HG03025 (cell line): ENCODE data around the gene SHOC1.
"Not testable (repeated sequence)": the region's sequence is repeated elsewhere in the genome, so short reads cannot be mapped to it uniquely, and the experiment has no call there.

ENCODE experiments used
- ATAC-seq: cut with Tn5 transposase; IDR thresholded peaks from one replicate; pipeline ENCODE4 v1.9.1; 2021; ENCODE audit warnings: mild to moderate bottlenecking, moderate library complexity; ENCODE audit not compliant: unreplicated experiment, low FRiP score

The SHOC1 gene

DNA sequence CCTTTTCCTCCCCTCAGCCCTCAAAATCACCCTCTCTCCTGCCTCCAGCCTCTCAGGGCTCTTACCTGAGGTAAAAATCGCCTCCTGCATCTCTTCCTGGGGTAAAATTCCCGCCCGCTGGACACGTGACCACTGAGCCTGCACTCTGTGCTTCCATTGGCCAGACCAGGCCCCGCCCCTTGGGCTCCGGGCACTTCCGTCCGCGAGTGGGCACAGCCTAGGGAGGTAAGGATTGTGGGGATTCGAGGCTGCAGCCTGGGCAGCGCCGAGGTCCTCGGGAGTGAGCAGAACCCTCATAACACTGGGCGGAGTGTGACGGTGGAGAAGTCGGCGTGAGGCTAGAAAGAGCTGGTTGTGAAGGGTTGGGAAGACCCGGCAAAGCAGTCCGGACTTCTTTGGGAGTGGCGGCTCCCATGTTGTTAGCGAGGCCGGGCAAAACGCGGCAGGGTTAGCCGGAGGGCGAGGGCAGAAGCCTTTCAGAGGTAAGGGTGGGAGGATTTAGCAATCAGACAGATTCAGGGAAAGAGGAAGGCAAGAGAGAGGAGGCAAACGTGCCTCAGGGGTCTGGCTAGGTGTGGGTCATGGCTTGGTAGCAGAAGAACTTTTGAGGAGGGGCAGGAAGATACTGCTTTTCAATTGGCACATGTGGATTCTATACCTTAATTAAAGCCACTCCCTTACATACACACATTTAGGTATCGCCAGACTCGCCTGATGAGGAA is at the start of gene SHOC1:
Gene SHOC1 (minus strand): TSS at position 103 of the 722 bp plus-strand sequence. CDS start 3,519 bp downstream, outside the sequence.
- ATAC-seq: no peak

DNA sequence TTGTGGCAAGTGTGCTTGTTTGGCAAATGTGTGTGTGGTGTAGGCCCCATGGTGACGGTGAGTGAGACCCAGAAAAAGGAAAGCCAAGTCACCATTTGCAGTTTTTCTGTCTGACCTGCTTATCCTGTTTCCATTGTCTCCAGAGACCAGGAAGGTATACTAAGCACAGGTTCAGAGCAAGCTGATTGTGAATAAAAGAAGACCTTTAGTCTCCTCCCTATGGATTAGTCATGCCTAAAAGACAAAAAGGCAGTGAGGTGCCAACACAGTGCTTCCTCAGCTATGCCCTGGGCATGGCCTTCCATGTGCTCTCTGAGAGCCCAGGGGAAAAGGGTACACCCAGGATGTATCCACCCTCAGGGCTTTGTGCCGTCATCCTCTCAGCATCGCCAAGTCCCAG is 49.2 kb upstream of the SHOC1 start:
- ATAC-seq: no peak

DNA sequence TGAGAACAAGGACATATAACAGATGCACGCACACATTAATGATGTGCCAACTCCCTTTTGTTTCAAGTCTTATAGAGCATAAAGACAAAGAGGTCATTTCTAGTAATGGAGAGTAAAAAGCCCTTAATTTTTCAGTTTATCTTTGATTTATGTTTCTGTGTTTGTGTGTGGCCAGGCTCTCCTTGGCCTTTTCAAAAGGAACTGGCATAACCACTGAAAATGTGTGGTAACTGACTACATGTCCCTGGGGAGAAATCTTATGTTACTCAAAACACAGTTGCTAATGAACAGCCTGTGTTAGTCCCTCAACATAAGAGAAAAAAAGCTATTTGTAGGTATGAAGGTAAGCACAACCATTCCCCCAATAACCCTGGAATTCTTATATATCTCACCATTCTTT is 47.6 kb upstream of the SHOC1 start:
- ATAC-seq: no peak

DNA sequence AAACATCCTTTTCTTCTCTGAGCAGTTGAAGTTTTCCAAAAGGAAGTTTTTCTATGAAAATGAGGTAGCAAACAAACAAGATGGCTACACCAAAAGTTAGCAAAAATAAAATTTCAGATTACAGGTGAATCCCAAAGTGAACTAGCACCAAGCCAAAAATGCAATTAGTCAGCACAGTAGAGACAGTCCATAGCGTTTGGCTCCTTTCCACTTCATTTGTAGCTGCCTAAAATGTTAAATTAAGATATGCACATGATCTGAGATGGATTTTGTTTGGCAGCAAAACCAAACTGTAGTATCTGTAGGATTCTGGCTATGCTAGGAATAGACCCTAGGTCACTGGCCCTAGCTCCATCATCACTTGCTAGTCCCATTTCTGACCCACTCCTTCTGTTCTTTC is 45.7 kb upstream of the SHOC1 start:
- ATAC-seq: no peak

DNA sequence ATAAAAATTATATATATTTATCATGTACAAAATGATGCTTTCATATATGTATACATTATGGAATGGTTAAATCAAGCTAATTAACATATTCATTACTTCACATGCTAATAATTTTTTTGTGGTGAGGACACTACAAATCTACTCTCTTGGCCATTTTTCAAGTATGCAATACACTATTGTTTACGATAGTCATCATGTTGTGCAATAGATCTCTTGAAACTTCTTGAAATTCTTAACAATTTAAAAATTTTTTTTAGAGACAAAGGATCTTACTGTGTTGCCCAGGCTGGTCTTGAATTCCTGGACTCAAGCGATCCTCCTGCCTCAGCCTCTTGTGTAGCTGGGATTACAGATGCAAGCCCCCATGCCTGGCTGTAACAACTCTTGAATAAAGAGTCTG is 45.2 kb upstream of the SHOC1 start:
- ATAC-seq: no peak

DNA sequence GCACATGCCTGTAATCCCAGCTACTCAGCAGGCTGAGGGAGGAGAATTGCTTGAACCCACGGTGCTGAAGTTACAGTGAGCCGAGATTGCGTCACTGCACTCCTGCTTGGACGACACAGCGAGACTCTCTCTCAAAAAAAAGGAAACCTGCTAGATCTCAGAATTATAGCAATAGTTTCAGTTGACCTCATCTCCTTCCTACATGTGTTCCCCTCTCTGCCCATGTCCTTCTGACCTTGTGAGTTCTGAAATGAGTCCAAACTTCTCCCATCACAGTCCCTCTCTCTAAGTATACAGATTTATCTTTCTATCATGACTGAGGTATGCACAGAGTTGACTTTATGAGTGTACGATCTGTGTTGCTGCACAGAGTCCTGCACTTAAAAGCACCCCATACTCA is 44.6 kb upstream of the SHOC1 start:
- no peak for ATAC-seq

DNA sequence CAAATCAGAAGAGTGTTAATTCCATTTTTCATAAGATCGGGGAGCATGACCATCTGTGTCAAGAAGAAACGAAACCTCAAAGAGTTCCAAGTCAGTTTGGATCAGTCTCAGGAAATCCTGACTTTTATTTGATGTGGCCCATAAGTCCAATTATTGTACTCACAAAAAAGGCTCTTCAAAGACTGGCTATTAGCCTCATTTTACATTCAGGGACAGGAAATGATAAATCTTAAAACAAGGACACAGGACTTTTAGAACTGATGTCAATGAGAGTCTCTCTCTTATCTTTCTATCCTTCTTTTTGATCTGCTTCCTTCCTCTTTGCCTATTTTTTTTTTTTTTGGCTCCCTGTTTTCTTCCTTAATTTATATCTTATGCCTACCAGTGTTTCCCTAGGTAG is 43.7 kb upstream of the SHOC1 start:
- ATAC-seq: no peak

DNA sequence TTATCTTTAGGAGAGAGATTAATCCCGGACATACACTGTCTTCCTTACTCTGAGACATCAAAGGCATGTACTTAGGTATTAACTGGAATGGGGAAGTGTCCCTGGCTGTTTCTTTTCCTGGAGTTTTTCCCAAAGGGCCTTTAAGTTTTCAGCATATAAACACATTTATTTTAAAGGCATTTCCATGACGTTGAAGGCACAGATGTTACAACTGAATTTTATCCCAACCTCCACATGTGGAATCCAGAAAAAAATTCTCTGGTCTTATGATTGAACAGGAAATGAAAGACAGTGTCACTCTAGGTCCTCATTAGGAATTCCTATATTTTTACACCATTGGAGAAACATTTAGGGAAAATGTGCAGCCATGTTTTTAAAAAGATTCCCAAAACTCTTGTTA is 41.6 kb upstream of the SHOC1 start:
- no peak for ATAC-seq

DNA sequence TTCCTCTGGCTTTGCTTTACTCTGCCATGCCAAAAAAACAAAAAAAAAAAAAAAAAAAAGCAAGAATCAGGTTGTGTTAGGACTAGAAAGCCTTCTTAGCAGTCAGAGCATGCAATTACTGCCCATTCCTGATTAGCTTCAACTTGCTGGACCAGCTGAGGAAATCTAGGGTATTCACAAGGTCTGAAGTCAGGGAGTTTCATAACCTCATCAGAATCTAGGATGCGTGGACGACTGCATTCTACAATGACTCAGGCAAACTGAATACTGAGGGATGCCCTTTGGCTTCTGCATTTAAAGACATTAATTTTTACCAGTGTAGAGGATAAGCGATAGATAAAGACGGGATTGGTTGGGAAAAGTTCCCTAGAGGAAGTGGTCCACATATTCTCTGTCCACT is 39.2 kb upstream of the SHOC1 start:
- ATAC-seq: no peak

DNA sequence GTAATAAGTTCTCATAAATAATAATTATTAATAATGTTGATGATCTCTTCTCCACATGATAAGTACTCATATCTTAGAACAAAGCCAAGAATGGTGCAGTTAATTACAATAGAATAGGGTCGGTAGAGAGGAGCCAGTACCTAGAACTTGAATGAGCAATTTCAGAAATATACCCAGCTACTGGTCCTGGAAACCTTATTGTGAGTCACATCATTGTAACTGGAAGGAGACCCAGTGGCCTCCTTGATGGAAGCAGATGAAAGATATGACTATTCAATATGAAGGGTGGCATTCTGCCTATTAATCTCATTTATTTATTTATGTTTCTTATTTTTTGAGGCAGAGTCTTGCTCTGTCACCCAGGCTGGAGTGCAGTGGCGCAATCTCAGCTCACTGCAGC is 37.7 kb upstream of the SHOC1 start:
- no peak for ATAC-seq

DNA sequence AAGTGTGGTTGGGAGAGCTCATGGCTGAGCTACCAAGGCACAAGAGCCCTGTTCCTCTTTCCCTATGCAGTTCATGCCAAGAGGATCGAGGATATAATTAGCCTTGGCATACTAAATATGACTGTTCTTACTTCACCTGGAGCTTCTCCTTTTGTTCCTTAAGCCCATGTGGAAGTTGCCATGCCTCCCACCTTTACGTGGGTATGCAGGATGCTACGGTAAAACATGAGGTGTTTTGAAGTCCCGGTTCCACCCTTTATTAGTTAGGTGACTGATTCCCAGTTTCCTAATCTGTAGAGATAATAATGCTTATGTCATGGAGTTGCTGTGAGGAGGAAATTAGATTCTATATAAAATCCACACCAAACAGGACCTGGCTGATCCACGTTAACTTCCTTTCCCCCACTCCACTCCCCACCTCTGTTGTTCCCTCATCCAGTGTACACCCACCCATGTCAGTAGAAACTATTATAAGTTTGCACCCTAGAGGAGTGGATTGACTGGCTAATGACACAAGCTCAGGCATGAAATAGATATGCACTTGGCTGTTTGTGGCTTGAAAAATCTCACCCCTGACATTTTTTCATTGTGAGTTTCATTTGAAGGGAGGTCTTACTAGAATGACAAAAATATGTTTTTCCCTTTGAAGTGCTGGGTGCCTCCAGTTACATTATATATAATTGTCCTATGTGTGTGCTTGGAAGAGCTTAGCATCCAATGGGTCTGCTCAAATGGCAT is 36.8 kb upstream of the SHOC1 start:
- ATAC-seq: no peak

DNA sequence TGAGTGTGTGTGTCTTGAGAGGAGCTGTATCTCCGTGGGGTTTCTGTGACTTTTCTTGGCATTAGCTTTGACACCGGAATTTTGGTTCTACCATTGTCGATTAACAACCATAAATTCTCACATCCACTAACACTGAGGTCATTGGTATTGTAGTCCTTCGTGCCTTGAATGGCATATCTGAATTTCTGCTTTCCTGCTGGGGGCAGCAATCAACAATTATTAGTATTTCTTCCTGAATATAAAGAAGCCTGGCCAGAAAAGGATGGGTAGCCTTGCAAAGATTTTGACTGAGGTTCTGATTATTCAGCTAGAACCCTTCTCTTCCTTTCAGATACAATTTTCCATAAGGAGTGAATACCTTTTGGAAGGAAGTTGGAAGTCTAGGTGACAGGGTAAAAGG is 33.5 kb upstream of the SHOC1 start:
- no peak for ATAC-seq

DNA sequence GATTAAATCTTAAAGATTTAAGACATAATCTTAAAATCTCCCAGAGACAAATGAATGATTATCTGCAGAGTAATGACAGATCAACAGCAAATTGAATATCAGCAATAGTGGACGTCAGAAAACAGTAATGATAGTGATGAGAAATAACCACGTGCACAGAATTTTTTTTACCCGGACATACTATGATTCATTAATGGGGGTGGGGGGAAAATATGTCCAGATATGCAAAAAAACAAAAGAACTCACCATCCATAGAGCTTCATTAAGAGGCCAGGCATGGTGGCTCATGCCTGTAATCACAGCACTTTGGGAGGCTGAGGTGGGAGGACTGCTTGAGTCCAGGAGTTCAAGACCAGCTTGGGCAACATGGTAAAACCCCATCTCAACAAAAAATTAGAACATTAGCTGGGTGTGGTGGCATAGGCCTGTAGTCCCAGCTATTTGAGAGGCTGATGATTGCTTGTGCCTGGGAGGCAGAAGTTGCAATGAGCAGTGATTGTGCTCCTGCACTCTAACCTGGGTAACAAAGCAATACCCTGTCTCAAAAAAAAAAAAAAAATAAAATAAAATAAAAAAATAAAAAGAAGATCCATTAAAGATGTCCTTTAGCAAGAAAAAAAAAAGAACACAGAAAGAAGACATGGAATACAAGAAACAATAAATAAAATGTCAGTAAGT is 30.9 kb upstream of the SHOC1 start:
- no peak for ATAC-seq

DNA sequence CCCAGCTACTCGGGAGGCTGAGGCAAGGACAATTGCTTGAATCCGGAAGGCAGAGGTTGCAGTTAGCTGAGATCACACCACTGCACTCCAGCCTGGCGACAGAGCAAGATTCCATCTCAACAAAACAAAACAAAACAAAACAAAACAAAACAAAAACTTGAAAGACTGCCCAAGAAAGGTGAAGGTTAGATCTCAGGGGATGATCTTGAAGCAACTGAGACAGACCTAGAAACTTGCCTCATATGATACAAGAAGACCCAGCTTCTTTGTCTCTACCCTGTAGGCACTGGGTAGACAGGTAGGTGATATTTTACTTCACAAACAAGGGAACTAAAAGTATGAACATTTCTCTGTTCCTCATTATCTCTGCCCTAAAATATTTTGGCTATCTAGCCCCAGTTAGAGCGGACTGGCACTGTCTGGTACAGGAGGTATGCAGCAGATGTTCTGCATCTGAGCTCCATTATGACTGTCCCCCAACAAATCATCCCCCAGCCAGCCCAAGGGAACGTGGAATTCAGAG is 26.3 kb upstream of the SHOC1 start:
- ATAC-seq: no peak

DNA sequence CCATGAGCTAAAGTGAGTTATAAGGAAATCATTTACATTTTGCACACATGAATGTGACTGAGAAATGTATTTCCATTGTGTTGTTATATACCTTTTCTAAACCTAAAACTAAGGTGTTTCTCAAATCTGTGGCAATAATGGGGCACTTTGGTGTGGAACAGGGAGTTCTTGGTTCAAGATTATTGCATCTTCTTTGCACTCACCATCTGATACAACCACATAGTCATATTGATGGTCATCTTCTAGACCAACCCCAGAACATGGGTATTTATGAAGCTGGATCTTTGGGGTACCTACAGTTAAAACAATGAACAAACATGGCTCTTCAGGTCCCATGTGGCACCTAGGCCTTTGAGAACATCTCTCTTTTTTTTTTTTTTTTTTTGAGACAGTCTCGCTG is 24.6 kb upstream of the SHOC1 start:
- no peak for ATAC-seq

DNA sequence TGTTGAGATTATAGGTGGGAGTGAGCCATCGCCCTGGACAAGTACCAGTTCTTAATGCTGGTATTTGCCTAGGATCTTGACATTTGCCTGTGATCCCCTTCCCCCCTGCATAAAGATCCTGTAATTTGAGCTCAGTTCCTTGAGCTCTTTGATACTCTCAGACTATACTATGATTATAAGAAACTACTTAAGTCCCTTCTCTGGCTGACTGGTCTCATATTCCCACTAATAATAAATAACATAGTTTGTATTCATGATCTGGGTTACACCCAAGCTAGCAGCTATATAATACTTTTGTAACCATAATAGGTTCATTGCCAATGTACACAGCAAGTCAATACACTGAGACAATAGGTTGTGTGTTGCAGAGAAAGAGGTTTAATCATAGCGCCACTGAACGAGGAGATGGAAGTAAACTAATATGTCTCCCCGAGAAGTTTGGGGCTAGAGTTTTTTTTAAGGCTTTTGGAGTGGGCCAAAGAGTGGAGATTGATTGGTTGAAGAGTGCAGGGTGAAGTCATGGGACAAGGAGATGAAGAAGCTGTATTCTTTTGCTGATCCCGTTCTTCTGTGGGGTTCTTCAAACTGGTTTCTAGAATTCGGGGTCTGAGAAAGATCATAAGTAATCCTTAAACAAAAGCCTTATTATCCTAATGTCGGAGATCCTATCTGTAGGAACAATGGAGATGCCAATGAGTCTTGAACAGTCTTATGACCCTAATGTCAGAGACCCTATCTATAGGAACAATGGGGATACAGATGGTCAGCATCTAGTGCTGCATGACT is 20.7 kb upstream of the SHOC1 start:
- no peak for ATAC-seq

DNA sequence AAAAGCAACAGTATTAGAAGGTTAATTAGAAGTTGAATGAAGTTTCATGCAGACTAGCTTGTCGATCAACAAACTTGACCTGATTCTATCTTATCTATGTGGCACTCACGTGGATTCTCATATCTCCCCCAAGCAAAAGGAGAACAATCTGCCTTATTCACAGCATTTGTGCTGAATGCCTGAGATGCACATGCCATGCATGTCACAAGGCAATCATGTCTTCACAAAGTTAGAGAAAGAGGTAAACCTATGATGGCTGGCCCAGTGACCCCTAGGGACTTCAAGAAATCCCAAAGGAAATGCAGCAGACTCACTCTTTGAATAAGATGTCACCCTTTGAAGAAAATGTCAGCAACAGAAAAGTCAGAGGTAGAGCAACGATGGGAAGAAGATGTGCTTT is 17.6 kb upstream of the SHOC1 start:
- no peak for ATAC-seq

DNA sequence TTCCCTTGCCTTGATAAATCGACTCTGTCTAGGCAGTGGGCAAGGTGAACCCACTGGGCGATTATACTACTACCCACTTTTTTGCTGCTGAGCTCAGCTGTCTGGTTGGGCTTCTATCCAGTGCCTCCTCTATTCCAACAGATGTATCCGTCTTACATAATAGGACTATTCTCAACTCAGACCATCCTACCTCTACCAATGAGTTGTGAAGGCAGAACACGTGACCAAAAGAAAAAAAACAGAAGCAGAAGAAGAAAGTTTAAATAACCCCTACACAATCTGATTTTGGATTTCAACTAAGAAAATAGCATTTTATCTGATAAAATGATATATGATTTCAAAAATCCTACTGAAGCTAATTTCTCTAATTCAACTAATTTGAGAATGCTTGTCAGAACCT is 16.2 kb upstream of the SHOC1 start:
- no peak for ATAC-seq

DNA sequence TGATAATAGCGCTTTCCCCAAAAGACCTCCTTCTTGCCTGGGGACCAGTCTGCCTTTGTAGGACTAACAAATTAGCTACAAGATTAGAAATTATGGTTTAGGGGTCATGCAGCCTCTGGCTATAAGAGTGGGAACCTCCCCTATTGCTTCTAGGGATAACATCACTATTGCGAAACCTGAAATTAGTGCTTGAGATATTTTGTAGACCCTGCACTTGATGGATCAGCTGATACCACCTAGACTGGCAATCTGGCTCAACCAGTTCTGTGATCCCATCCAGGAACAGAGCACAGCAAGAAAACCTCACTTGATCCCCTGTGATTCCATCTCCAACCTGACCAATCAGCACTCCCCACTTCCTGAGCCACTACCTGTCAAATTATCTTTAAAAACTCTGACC is 15.7 kb upstream of the SHOC1 start:
- ATAC-seq: not testable (repeated sequence)

DNA sequence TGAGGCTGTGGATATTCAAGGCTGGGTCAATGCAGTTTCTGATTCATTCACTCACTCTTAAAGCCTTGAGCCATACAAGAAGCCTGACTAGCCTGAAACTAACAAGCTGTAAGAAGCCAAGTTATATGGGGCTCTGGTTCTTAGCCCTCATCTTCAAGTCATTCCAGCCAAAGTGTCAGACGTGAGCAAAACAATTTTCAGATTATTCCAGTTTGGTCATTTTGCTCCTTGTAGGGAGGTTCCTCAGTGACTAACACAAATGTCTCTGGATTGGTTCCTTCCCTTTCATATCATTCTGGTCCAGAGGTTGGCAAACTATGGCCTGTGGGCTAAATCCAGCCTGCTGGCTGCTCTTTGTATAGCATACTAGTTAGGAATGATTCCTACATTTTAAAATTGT is 12.5 kb upstream of the SHOC1 start:
- ATAC-seq: no peak

DNA sequence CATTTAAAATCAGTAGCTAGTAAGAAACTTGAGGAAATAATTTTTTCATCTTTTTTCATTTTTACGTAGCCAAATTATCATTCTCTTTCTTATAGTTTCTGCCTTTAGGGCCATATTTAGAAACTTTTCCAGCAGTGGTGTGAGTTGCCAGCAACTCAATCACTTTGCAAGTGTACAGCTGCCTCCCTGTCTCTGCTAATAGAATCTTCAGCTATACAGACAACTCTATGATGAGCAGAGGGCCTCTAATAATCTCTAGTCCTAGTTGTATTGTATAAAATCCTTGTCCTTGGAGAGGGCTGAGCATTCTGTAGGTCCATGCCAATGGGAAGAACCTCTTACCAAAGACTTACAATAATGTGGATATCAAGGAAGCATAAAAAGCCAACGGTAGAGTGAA is 11.5 kb upstream of the SHOC1 start:
- no peak for ATAC-seq
